IMR-90 (cell line): Measurements from ENCODE around the gene TSPEAR. TPM values are rescaled to one million over a fixed set of nuclear protein-coding genes. Genes with fewer than 3 reads are reported as not detected.

ENCODE experiments used
- ATAC-seq: fragments of 200-7000 bp; cut with Tn5 transposase; 2 replicates; pipeline ENCODE4 v1.9.1; 2020; ENCODE audit warnings: low read depth, mild to moderate bottlenecking, moderate library complexity
- BruUV-seq: library from RNA; stranded (reverse); fragments of 400-500 nt; replicated peaks from 2 replicates; lab custom pipeline; 2021; lab: Mats Ljungman, UMichigan
- CTCF ChIA-PET: fragments of 300-600 bp; formaldehyde crosslinking; extraction: SDS; loops from one replicate; lab custom pipeline; 2021; ENCODE audit warnings: antibody characterized with exemption; lab: Yijun Ruan, JAX
- POLR2A ChIA-PET: fragments of 300-600 bp; sonication (Branson Sonifier 250); formaldehyde crosslinking; loops from one replicate; lab custom pipeline; 2022; ENCODE audit warnings: antibody characterized with exemption; ENCODE audit not compliant: unreplicated experiment; lab: Charles Lee
- DNase-seq: peaks from one replicate; pipeline ENCODE4 v3.0.0; 2013
- H2AFZ ChIP-seq: replicated peaks from 2 replicates; pipeline ENCODE3; 2013; ENCODE audit warnings: low read length, mild to moderate bottlenecking; ENCODE audit not compliant: poor library complexity
- H2AK5ac ChIP-seq: 2 replicates; pipeline ENCODE4 v1.6.1; 2013; ENCODE audit warnings: low read depth, low read length, inconsistent platforms
- H2AK9ac ChIP-seq: replicated peaks from 2 replicates; pipeline ENCODE3; 2013; ENCODE audit warnings: mild to moderate bottlenecking, low read depth, low read length, moderate library complexity; ENCODE audit not compliant: poor library complexity
- H2BK120ac ChIP-seq: 2 replicates; pipeline ENCODE4 v1.6.1; 2013; ENCODE audit warnings: low read depth, low read length, inconsistent platforms
- H2BK15ac ChIP-seq: 3 replicates; pipeline ENCODE4 v1.6.1; 2013; ENCODE audit warnings: low read depth, low read length, inconsistent platforms
- H2BK20ac ChIP-seq: 2 replicates; pipeline ENCODE4 v1.6.1; 2013; ENCODE audit warnings: low read depth, mild to moderate bottlenecking, inconsistent platforms, low read length, moderate library complexity
- H2BK5ac ChIP-seq: 2 replicates; pipeline ENCODE4 v1.6.1; 2013; ENCODE audit warnings: mild to moderate bottlenecking, low read depth, low read length, inconsistent platforms; ENCODE audit not compliant: poor library complexity, severe bottlenecking
- H3K14ac ChIP-seq: replicated peaks from 2 replicates; pipeline ENCODE4 v1.6.1; 2013; ENCODE audit warnings: low read depth, low read length, inconsistent platforms
- H3K18ac ChIP-seq: 2 replicates; pipeline ENCODE4 v1.6.1; 2013; ENCODE audit warnings: low read depth, low read length, control low read depth
- H3K23ac ChIP-seq: 2 replicates; pipeline ENCODE4 v1.6.1; 2013; ENCODE audit warnings: low read depth, low read length, inconsistent platforms
- H3K27ac ChIP-seq: 2 replicates; pipeline ENCODE4 v1.5.1; 2013; ENCODE audit warnings: mild to moderate bottlenecking, control low read depth, low read length; ENCODE audit not compliant: insufficient read depth
- H3K27me3 ChIP-seq: 2 replicates; pipeline ENCODE4 v1.6.1; 2013; ENCODE audit warnings: low read length; ENCODE audit not compliant: control insufficient read depth, insufficient read depth
- H3K36me3 ChIP-seq: 2 replicates; pipeline ENCODE4 v1.6.1; 2013; ENCODE audit warnings: low read length, mixed read lengths; ENCODE audit not compliant: control insufficient read depth, insufficient read depth
- H3K4ac ChIP-seq: 2 replicates; pipeline ENCODE4 v1.6.1; 2013; ENCODE audit warnings: low read depth, low read length, inconsistent platforms
- H3K4me1 ChIP-seq: 2 replicates; pipeline ENCODE4 v1.6.1; 2013; ENCODE audit warnings: low read length, mixed read lengths; ENCODE audit not compliant: control insufficient read depth, insufficient read depth
- H3K4me2 ChIP-seq: 2 replicates; pipeline ENCODE4 v1.6.1; 2013; ENCODE audit warnings: low read depth, mild to moderate bottlenecking, control low read depth, low read length, moderate library complexity
- H3K4me3 ChIP-seq: 2 replicates; pipeline ENCODE4 v1.5.1; 2013; ENCODE audit warnings: low read depth, mild to moderate bottlenecking, control low read depth, low read length, moderate library complexity; ENCODE audit not compliant: insufficient read depth
- H3K56ac ChIP-seq: 2 replicates; pipeline ENCODE4 v1.6.1; 2013; ENCODE audit warnings: low read length, inconsistent platforms; ENCODE audit not compliant: insufficient read depth; ENCODE audit errors: extremely low read depth
- H3K79me1 ChIP-seq, 2 experiments: 2 replicates each; pipeline ENCODE4 v1.6.1; 2013; ENCODE audit warnings: low read length in 2 of 2, inconsistent platforms in 1 of 2, low read depth in 1 of 2
- H3K9ac ChIP-seq: 2 replicates; pipeline ENCODE4 v1.6.1; 2013; ENCODE audit warnings: low read depth, low read length, control low read depth
- H3K9me1 ChIP-seq: 2 replicates; pipeline ENCODE4 v1.6.1; 2013; ENCODE audit warnings: low read length, inconsistent platforms; ENCODE audit not compliant: insufficient read depth
- H3K9me3 ChIP-seq: 2 replicates; pipeline ENCODE4 v1.6.1; 2013; ENCODE audit warnings: low read length; ENCODE audit not compliant: control insufficient read depth, insufficient read depth
- H4K20me1 ChIP-seq: 2 replicates; pipeline ENCODE4 v1.6.1; 2013; ENCODE audit warnings: low read length, inconsistent platforms; ENCODE audit not compliant: insufficient read depth
- H4K5ac ChIP-seq: 2 replicates; pipeline ENCODE4 v1.6.1; 2013; ENCODE audit warnings: mild to moderate bottlenecking, low read depth, low read length, control low read depth
- H4K8ac ChIP-seq, 2 experiments: 2 replicates each; pipeline ENCODE4 v1.6.1; 2013; ENCODE audit warnings: low read depth in 2 of 2, low read length in 2 of 2, control low read depth in 1 of 2, inconsistent platforms in 1 of 2
- H4K91ac ChIP-seq: 2 replicates; pipeline ENCODE4 v1.6.1; 2013; ENCODE audit warnings: low read depth, low read length, inconsistent platforms; ENCODE audit not compliant: insufficient read depth
- CEBPB ChIP-seq: IDR thresholded peaks from 2 replicates; pipeline ENCODE4 v1.6.1; 2012; ENCODE audit warnings: low read depth, low read length, improper control_type of control experiment
- MAFK ChIP-seq: IDR thresholded peaks from 2 replicates; pipeline ENCODE4 v1.6.1; 2012; ENCODE audit warnings: low read depth, low read length, improper control_type of control experiment
- NFE2L2 ChIP-seq: fragments of 150-350 bp; IDR thresholded peaks from 2 replicates; pipeline ENCODE4 v1.6.1; 2016; ENCODE audit warnings: low read depth, mild to moderate bottlenecking, low read length
- RFX5 ChIP-seq: IDR thresholded peaks from 2 replicates; pipeline ENCODE4 v1.8.0; 2012; ENCODE audit warnings: low read depth, mild to moderate bottlenecking, low read length, moderate library complexity
- SMC3 ChIP-seq: fragments of 150-350 bp; IDR thresholded peaks from 2 replicates; pipeline ENCODE4 v1.6.1; 2016; ENCODE audit warnings: low read depth, mild to moderate bottlenecking, antibody characterized with exemption, low read length, moderate library complexity
- WGBS, 2 experiments: methylation state at CpG; one replicate each; pipeline versions ENCODE4 v1.1.5 to v1.1.7; 2013; ENCODE audit warnings: missing lambda C conversion rate in 2 of 2; ENCODE audit not compliant: insufficient read length in 1 of 2; ENCODE audit errors: extremely low coverage in 2 of 2; 5-methylcytosine and 5-hydroxymethylcytosine counted together
- dilution Hi-C: fragments of 300-500 bp; cut with HindIII; formaldehyde crosslinking; loops from one replicate; pipeline ENCODE4 v1.14.3; 2018; ENCODE audit warnings: low sequenced_read_pairs; ENCODE audit not compliant: unreplicated experiment
- in situ Hi-C: fragments of 300-500 bp; cut with MboI; formaldehyde crosslinking; loops from 3 replicates; pipeline ENCODE4 v1.14.3; 2019; ENCODE audit warnings: low sequenced_read_pairs, inconsistent platforms, mixed read lengths
- intact Hi-C: fragments of 100-400 bp; cut with micrococcal nuclease; formaldehyde crosslinking; loops from 2 replicates; pipeline ENCODE4 v1.10.0; 2022
- polyA plus RNA-seq, 3 experiments: library from polyadenylated mRNA; depleted of rRNA; stranded (reverse); fragments of >200 nt; gene quantifications; 2 replicates each; pipeline ENCODE4 v1.2.3, GENCODE V29; 2012; ENCODE audit warnings: low replicate concordance in 1 of 3
- total RNA-seq: library from RNA; depleted of rRNA; stranded (reverse); fragments of >200 nt; gene quantifications from 2 replicates; pipeline ENCODE4 v1.2.3, GENCODE V29; 2012
- TF ChIP-seq, protein P1 (sequence below): conservative IDR thresholded peaks from 2 replicates; pipeline ENCODE4 v1.5.1; 2012; ENCODE audit warnings: mild to moderate bottlenecking, low read depth, low read length, improper control_type of control experiment

TSPEAR gene
- total and polyA plus RNA-seq, 2 of the 4 experiments (the other 2 are of a cell fraction) = not detected

DNA sequence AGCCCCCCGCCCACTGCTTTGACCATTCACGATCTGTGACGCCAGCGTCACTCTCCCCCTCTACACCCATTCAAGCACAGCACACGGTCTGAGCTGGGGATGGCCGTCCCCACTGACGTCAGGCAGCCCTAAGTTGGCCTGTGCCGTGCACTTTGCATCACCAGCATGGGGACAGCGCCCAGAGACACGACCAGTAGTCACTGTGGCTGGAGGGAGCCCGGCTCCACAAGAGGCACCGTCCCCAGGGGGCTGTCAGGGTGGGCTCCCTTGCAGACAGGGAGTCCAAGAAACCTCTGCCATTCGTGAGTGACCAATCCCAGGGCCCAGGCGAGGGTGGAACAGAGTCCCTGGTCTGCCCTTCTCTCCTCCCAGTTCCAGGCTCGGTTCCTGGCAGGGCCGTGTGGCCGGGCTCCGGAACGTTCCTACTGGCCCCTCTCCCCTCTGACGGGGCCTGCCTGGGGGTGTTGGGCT lies 97.2 kb downstream of the TSPEAR start:
- CTCF ChIA-PET = no interaction called here
- no peaks in the 10 kb centered on the region for H3K4me1 ChIP-seq
- peaks cover 13% of the 10 kb centered on the region for H3K9me3 ChIP-seq
- no peak overlapping the region for H4K8ac ChIP-seq
- no peaks in the 10 kb centered on the region for H3K36me3 ChIP-seq
- H2BK20ac ChIP-seq = no peak overlapping the region
- POLR2A ChIA-PET = no interaction called here
- TF ChIP-seq, protein P1, sequence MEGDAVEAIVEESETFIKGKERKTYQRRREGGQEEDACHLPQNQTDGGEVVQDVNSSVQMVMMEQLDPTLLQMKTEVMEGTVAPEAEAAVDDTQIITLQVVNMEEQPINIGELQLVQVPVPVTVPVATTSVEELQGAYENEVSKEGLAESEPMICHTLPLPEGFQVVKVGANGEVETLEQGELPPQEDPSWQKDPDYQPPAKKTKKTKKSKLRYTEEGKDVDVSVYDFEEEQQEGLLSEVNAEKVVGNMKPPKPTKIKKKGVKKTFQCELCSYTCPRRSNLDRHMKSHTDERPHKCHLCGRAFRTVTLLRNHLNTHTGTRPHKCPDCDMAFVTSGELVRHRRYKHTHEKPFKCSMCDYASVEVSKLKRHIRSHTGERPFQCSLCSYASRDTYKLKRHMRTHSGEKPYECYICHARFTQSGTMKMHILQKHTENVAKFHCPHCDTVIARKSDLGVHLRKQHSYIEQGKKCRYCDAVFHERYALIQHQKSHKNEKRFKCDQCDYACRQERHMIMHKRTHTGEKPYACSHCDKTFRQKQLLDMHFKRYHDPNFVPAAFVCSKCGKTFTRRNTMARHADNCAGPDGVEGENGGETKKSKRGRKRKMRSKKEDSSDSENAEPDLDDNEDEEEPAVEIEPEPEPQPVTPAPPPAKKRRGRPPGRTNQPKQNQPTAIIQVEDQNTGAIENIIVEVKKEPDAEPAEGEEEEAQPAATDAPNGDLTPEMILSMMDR = no peak
- TF ChIP-seq MAFK (no peak), SMC3 (no peak), CEBPB (no peak), RFX5 (no peak), NFE2L2 (no peak)
- no peak overlapping the region for H3K9ac ChIP-seq
- H3K14ac ChIP-seq = no peak overlapping the region
- no peak overlapping the region for H2AK5ac ChIP-seq
- no peak overlapping the region for H2AFZ ChIP-seq
- dilution Hi-C loops = no loop called here
- H4K5ac ChIP-seq = no peak overlapping the region
- no peak overlapping the region for H3K4me3 ChIP-seq
- H2AK9ac ChIP-seq = no peak overlapping the region
- H3K23ac ChIP-seq = no peak overlapping the region
- H3K18ac ChIP-seq = no peak overlapping the region
- no peaks in the 10 kb centered on the region for H4K20me1 ChIP-seq
- no peak overlapping the region for H3K56ac ChIP-seq
- no peak overlapping the region for H3K4me2 ChIP-seq
- ATAC-seq = no peak
- H3K79me1 ChIP-seq = no peaks in the 10 kb centered on the region
- H3K27me3 ChIP-seq = peaks cover 3% of the 10 kb centered on the region; the same call in 1 of the 2 replicates
- no peak overlapping the region for H3K27ac ChIP-seq
- in situ Hi-C loops = no loop called here
- H2BK120ac ChIP-seq = no peak overlapping the region
- H3K9me1 ChIP-seq = no peaks in the 10 kb centered on the region
- WGBS, 2 experiments = 28% methylated on average over 4 of the region's 20 CpGs; no CpG with 5 or more reads in 1 of the 2 experiments
- H2BK5ac ChIP-seq = no peak overlapping the region
- no peak overlapping the region for H3K4ac ChIP-seq
- no peak overlapping the region for H4K91ac ChIP-seq
- BruUV-seq = no TSS peak
- intact Hi-C loops = no loop called here
- H2BK15ac ChIP-seq = no peak overlapping the region
- DNase-seq = no peak
